ENCODE data around the gene RGL1. TPM values are rescaled to one million over a fixed set of nuclear protein-coding genes. Genes with fewer than 3 reads are reported as not detected.
"Not testable (repeated sequence)": the region's sequence is repeated elsewhere in the genome, so short reads cannot be mapped to it uniquely, and the experiment has no call there.

The RGL1 gene
- total RNA-seq, 1 donor from 2014 or later, result 3.2 TPM

- TF ChIP-seq, protein P1, sequence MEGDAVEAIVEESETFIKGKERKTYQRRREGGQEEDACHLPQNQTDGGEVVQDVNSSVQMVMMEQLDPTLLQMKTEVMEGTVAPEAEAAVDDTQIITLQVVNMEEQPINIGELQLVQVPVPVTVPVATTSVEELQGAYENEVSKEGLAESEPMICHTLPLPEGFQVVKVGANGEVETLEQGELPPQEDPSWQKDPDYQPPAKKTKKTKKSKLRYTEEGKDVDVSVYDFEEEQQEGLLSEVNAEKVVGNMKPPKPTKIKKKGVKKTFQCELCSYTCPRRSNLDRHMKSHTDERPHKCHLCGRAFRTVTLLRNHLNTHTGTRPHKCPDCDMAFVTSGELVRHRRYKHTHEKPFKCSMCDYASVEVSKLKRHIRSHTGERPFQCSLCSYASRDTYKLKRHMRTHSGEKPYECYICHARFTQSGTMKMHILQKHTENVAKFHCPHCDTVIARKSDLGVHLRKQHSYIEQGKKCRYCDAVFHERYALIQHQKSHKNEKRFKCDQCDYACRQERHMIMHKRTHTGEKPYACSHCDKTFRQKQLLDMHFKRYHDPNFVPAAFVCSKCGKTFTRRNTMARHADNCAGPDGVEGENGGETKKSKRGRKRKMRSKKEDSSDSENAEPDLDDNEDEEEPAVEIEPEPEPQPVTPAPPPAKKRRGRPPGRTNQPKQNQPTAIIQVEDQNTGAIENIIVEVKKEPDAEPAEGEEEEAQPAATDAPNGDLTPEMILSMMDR (IDR thresholded peaks at IDR 0.05; ENCODE audit: insufficient read depth, low read length, poor library complexity, severe bottlenecking), result no peak
- Histone ChIP-seq H3K27me3 (ENCODE audit: control insufficient read depth, insufficient read depth, low read length) (no peaks in the 10 kb centered on the region), H3K4me3 (ENCODE audit: low read depth, low read length) (no peak overlapping the region), H3K36me3 (ENCODE audit: control insufficient read depth, insufficient read depth, low read length) (no peaks in the 10 kb centered on the region)
- no peak for DNase-seq (ENCODE audit: low read depth)
These were observed 24.2 kb upstream of the RGL1 start for GRCh38 chr1:183780757-183781156.

DNA sequence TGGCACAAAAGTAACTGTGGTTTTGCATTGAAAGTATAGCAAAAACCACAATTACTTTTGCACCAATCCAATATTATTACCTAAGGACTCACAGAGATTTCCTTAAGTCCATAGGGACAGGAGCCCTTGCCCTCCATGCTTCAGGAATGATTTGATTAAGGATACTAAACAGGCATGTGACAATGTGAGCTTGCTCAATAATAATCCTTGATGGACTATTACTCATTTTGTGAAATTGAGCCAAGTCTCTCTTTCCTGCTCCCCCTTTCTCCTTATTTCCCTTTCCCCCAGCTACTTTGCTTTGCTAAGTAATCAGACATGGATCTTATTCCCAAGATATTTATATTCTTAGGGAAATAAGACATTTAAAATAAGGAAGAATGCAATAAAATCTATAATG lies 21.6 kb upstream of the RGL1 start:
- no peak for DNase-seq (ENCODE audit: low read depth)
- H3K36me3 ChIP-seq (ENCODE audit: control insufficient read depth, insufficient read depth, low read length), result no peaks in the 10 kb centered on the region
- TF ChIP-seq, protein P1 (IDR thresholded peaks at IDR 0.05; ENCODE audit: insufficient read depth, low read length, poor library complexity, severe bottlenecking), result no peak
- H3K4me3 ChIP-seq (ENCODE audit: low read depth, low read length), result no peak overlapping the region
- H3K27me3 ChIP-seq (ENCODE audit: control insufficient read depth, insufficient read depth, low read length), result no peaks in the 10 kb centered on the region

- H3K4me3 ChIP-seq (ENCODE audit: low read depth, low read length), result no peak overlapping the region
- no peaks in the 10 kb centered on the region for H3K27me3 ChIP-seq (ENCODE audit: control insufficient read depth, insufficient read depth, low read length)
- H3K36me3 ChIP-seq (ENCODE audit: control insufficient read depth, insufficient read depth, low read length), result no peaks in the 10 kb centered on the region
- TF ChIP-seq, protein P1 (IDR thresholded peaks at IDR 0.05; ENCODE audit: insufficient read depth, low read length, poor library complexity, severe bottlenecking), result no peak
- DNase-seq (ENCODE audit: low read depth), result no peak
These were observed 20.9 kb upstream of the RGL1 start for GRCh38 chr1:183783767-183784637.

DNA sequence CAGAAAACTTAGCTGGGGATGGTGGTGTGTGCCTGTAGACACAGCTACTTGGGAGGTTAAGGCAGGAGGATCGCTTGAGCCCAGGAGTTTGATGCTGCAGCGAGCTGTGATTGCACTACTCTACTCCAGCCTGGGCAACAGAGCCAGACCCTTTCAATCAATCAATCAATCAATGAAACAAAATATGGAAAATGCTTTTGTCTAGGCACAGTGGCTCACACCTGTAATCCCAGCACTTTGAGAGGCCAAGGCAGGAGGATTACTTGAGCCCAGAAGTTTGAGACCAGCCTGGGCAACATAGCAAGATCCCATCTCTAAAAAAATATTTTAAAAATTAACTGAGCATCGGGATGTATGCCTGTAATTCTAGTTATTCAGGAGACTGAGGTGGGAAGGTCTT lies 19.0 kb upstream of the RGL1 start:
- DNase-seq (ENCODE audit: low read depth); H3K27me3 ChIP-seq (ENCODE audit: control insufficient read depth, insufficient read depth, low read length); H3K36me3 ChIP-seq (ENCODE audit: control insufficient read depth, insufficient read depth, low read length); H3K4me3 ChIP-seq (ENCODE audit: low read depth, low read length): not testable (repeated sequence)

- Histone ChIP-seq H3K4me3 (ENCODE audit: low read depth, low read length) (no peak overlapping the region), H3K36me3 (ENCODE audit: control insufficient read depth, insufficient read depth, low read length) (no peaks in the 10 kb centered on the region), H3K27me3 (ENCODE audit: control insufficient read depth, insufficient read depth, low read length) (no peaks in the 10 kb centered on the region)
- no peak for DNase-seq (ENCODE audit: low read depth)
- TF ChIP-seq, protein P1 (IDR thresholded peaks at IDR 0.05; ENCODE audit: insufficient read depth, low read length, poor library complexity, severe bottlenecking), result no peak
These were observed 17.2 kb upstream of the RGL1 start for GRCh38 chr1:183787704-183788103.

DNA sequence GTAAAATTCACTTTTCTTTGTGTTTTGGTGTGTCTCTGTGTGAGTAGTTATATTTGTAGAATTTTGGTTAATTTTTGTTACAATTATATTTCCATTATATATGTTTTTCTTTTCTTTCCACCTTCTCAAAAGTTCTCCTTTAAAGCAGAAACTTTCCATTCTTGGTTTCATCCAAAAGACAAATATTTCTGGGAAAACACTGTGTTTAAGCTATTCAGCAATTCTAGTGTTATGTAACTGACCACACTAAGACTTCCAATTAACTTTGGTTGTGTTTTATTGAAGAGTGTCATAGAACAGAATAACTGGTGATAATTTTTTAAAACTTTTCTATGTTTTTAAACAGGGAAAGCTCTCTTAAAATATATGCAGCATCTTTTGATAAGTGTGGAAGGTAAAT lies 13.6 kb upstream of the RGL1 start:
- DNase-seq (ENCODE audit: low read depth), result no peak
- Histone ChIP-seq H3K36me3 (ENCODE audit: control insufficient read depth, insufficient read depth, low read length) (no peaks in the 10 kb centered on the region), H3K4me3 (ENCODE audit: low read depth, low read length) (no peak overlapping the region), H3K27me3 (ENCODE audit: control insufficient read depth, insufficient read depth, low read length) (no peaks in the 10 kb centered on the region)
- TF ChIP-seq, protein P1 (IDR thresholded peaks at IDR 0.05; ENCODE audit: insufficient read depth, low read length, poor library complexity, severe bottlenecking), result no peak
